Limb (tissue), 2 donors: ENCODE data around the gene POU6F2.

Source experiments
- DNase-seq, 2 donors: peaks; one replicate each; pipeline ENCODE4 v3.0.0-alpha.2; 2016; ENCODE audit errors: extremely low spot score in 2 of 2

POU6F2 gene

DNA sequence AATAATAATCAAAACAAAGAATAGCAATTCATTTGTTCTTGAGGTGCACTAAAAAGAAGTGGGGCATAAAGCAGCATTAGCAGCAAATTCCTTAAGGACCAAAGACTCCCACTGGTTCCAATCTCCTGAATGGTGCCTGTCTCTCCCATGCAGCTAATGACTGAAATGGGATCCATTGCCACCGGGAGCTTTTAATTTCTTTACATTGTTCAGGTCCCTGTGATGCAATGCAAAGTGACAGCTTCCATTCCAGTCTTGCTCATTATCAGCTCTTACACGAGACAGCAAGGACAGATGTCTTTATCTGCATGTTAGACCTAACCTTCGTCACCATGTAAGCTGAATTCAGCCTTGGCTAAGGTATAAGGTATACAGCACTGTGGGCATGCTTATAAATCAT is 148.1 kb downstream of the POU6F2 start:
- DNase-seq: no peak

DNA sequence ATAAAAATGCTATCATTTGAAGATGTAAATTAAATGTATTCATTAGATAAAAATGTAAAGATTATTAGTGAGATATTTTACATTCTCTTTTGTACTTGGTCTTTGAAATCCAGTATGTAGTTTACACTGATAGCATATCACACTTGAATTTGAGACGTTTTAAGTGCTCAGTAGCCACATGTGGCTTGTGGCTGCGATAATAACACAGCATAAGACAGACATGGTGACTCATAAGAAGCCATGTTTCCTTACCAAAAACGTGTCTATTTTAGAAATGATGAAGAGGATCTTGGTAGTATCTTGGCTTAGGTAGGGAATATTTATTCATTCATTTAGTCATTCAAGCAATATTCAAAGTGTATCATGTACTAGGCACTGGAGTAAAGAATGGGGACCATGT is 149.3 kb downstream of the POU6F2 start:
- no peak for DNase-seq

- no peak for DNase-seq
Observed at GRCh38 chr7:39128287-39128843, 150.7 kb downstream of the POU6F2 start.

GRCh38 chr7:39130274-39130673 is 152.6 kb downstream of the POU6F2 start:
- no peak for DNase-seq

DNA sequence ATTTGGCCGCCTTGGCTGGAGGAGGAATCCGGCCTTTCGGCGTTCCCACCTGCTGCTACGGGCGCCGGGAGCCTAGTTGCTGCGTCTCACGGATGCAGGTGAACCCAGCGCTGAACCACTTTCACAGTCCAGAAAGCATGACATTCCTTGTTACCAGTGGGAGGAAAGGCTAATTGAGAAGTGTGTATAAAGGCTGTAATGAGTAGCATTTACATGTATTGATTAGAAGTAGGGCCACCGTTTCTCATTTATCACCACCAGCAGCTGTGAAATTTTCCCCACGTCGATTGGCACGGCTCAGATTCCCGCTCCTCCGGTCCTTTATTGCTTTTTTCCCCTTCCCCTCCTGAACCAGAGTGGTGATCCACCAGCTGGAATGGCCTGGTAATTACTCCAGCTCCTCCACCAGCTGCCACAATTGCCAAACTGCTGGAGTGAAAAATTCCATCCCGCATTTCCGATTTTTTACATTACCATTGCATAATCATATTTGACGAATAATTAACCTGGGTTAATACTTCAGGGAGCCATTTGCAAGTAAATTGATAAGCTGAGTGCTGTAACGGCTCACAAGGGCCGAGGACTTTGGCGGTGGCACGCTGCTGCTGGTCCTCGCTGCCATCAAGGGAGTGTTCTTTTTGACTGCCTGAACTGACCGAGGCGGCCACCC is 153.3 kb downstream of the POU6F2 start:
- DNase-seq: peak; percentile 10 to 39

- DNase-seq: no peak
Observed at GRCh38 chr7:39132306-39132705, 154.6 kb downstream of the POU6F2 start.

DNA sequence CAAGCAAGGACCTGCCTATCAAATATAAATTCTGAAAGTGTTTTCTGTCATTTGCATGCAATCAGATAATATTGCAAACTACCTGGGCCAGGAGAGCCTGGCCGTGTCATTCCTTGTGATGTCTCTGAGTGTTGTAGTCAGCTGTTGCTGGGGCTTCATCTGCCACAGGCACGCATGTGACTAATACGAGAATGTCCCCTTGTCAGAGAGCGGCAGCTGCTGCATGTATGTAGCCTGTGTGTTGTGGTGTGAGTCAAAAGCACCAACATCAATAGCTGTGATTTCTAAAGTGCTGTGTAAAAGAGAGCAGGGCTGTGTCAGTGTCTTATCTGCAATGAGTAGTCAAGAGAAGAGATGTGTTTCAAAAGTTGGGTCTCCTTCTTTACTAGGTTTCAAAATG is 155.4 kb downstream of the POU6F2 start:
- DNase-seq: peak; percentile 16 to 30

GRCh38 chr7:39137480-39137879 is 159.8 kb downstream of the POU6F2 start:
- no peak for DNase-seq

- DNase-seq: no peak
Observed at GRCh38 chr7:39142750-39143149, 165.0 kb downstream of the POU6F2 start.

- no peak for DNase-seq
Observed at GRCh38 chr7:39144420-39144819, 166.7 kb downstream of the POU6F2 start.

GRCh38 chr7:39145283-39145682 is 167.6 kb downstream of the POU6F2 start:
- DNase-seq: no peak

DNA sequence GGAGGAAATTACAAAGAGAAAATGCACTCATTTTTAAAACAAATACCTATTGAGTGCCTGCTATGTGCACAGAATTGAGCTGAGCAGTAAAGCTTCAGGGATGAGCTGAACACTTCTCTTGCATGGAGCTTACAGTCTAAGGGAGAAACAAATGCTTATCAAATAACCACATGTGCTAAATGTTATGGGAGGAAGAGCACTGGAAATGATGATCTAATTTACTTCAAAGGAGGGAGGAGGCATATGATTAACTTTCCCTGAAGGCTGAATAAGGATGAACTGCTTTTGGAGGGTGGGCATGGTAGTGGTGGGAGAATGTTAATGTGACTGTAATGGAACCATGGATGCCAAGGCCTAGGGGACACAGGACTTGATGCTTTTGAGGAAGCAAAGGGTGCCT is 168.2 kb downstream of the POU6F2 start:
- DNase-seq: no peak

DNA sequence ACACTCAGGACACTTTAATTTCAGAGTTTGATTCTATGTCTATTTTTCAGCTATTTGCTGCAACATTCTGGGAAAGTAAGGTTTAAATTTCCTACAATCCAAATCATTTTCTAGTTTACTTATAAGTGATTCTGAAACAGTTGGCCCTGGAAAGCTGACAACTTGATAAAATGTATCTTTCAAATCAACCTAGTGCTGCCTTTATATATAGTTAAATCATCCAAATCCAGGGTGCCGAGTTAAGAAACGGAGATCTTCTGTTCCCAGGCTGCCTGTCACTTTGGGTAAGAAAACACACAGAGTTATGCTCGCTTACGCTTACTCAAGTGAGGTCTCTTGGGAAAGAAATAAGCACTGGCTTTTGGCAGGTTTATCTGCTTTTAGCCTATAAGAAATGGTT is 175.0 kb downstream of the POU6F2 start:
- DNase-seq: no peak

GRCh38 chr7:39153113-39153512 is 175.4 kb downstream of the POU6F2 start:
- DNase-seq: no peak

DNA sequence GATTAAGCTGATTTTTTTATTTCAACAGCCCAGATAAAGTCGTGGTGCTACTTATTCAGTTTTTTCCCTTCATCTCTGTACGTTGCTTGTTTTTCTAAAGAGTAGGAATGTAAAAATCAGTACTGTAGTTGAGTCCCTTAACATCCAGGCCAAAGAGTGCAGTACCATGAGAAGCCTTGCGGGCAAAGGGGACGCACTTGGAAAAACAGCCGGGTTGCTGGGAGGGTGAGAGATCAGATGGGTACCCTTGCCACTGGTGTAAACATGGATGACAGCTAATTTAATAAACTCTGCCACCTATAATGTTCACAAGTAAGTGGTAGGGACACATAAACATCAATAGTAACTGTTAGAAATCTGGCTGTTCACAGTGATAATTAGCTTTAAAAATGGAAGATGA is 175.9 kb downstream of the POU6F2 start:
- DNase-seq: no peak

- DNase-seq: no peak
Observed at GRCh38 chr7:39154815-39155214, 177.1 kb downstream of the POU6F2 start.

DNA sequence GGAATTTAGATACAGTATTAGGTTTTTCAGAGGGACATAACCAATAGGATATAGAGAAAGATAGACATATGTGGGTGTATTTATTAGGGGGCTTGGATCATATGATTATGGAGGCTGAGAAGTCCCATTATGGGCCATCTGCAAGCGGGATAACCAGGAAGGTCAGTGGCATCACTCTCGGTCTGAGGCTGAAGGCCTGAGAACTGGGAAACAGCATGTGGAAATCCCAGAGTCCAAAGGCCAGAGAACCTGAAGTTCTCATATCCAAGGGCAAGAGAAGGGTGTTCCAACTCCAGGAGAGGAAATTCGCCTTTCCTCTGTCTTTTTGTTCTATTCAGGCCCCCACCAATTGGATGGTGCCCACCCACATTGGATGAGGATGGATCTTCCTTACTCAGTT is 180.7 kb downstream of the POU6F2 start:
- DNase-seq: no peak

GRCh38 chr7:39161903-39162302 is 184.2 kb downstream of the POU6F2 start:
- no peak for DNase-seq

- DNase-seq: no peak
Observed at GRCh38 chr7:39164887-39165286, 187.2 kb downstream of the POU6F2 start.

DNA sequence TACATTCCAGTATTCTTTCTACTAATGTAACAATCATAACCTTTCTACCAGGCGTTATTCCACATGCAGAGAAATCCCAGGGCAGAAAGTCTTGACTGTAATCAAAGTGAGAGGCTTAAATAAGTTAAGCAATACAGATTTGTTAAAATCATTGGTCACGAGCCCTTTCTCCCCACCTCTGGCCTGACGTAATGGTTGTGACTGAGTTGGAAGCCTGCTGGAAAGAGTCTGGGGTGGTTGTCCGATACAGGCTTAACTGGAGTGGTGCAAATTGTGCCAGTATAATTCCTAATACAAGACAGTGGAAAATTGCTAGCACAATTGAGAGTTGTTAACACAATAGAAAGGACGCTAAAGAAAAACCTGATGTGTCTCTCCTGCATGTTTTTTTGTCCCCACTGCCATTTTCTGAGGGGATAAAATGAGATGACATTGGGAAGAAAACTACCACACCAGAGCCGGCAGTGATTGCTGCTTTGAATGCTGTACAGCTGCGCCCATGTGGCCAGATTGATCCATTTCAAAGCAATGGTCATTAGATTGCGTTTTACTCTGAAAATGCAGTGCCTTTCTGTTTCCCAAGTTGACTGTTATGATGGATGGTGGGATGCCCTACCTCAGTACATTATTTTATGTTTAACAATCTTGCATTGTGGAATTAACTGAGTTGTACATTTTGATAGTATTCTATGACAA is 190.8 kb downstream of the POU6F2 start:
- no peak for DNase-seq

DNA sequence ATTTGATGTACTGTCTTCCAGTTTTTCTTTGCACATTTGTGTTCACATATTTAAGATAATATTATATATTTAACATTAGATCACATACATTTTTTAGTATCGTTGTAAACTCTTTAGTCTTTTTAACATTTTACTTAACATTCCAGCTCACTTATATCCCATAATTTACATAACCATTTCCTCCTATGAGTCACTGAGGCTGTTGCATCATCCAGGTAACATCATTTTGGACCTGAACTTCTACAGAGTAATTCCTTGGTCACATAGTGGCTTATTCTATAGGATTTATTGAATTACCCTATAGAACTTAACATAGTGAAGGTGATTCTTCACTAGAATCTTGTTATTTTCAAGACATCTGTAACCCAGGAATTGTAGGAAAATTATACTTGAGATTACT is 194.4 kb downstream of the POU6F2 start:
- DNase-seq: no peak

- no peak for DNase-seq
Observed at GRCh38 chr7:39181398-39181797, 203.7 kb downstream of the POU6F2 start.

DNA sequence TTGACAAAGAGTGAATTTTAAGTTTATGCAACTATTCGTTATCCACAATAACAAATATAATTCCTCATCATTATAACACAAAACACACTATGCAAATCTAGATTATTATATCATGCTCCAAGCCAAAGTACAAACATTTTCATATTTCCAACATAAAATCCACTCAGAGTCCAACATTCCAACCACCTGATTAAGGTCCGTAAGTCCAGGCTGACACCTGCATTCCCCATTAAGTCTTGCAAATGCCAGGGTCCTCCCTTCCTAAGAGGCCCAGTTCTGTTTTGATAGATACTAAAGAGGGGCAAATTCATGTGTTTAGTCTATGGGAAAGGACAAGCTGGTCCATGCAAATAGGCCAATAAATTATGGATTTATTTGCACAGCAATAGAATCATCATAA is 206.1 kb downstream of the POU6F2 start:
- DNase-seq: no peak
